Right ventricle myocardium superior (tissue), 1 donor: ENCODE results near the gene RPUSD3. TPM values are rescaled to one million over a fixed set of nuclear protein-coding genes. Genes with fewer than 3 reads are reported as not detected.

ENCODE experiments used
- total RNA-seq: library from RNA; stranded (reverse); fragmentation: NEBNext Ultra II Directional; extraction: Animal tissue kit (Norgen Biotek cat#: 25700); gene quantifications from one replicate; pipeline ENCODE4 v1.2.1, GENCODE V29; 2021
- donor health status: DM: no; HTN: yes; CAD: no; lungs with severe emphysema.

The RPUSD3 gene
- total RNA-seq, 1 donor from 2014 or later = 36.3 TPM

Other genes with a start within 250 kb of the RPUSD3 start
- 40.6 TPM for gene MTMR14, start 194.5 kb downstream of the RPUSD3 start, total RNA-seq
- not detected for gene CPNE9, start 140.2 kb downstream of the RPUSD3 start, total RNA-seq
- gene BRPF1, start 112.3 kb downstream of the RPUSD3 start, total RNA-seq = 7.5 TPM
- gene OGG1, start 94.1 kb downstream of the RPUSD3 start, total RNA-seq = 8.3 TPM
- gene CAMK1, start 74.1 kb downstream of the RPUSD3 start, total RNA-seq = 12.4 TPM
- gene TADA3, start 51.5 kb downstream of the RPUSD3 start, total RNA-seq = 47.7 TPM
- gene ARPC4, start 50.9 kb downstream of the RPUSD3 start, total RNA-seq = 62.0 TPM
- 11.1 TPM for gene TTLL3, start 33.7 kb downstream of the RPUSD3 start, total RNA-seq
- gene CIDEC, start 36.2 kb upstream of the RPUSD3 start, total RNA-seq = 4.0 TPM
- gene JAGN1, start 46.6 kb upstream of the RPUSD3 start, total RNA-seq = 18.8 TPM
- gene IL17RE, start 58.8 kb upstream of the RPUSD3 start, total RNA-seq = 0.46 TPM
- gene IL17RC, start 73.1 kb upstream of the RPUSD3 start, total RNA-seq = 33.2 TPM
- 63.9 TPM for gene CRELD1, start 89.8 kb upstream of the RPUSD3 start, total RNA-seq
- 0.46 TPM for gene PRRT3, start 108.4 kb upstream of the RPUSD3 start, total RNA-seq
- gene EMC3, start 142.8 kb upstream of the RPUSD3 start, total RNA-seq = 108 TPM
- 2.0 TPM for gene FANCD2, start 182.4 kb upstream of the RPUSD3 start, total RNA-seq